Measurements from ENCODE around the gene THUMPD2. TPM values are rescaled to one million over a fixed set of nuclear protein-coding genes. Genes with fewer than 3 reads are reported as not detected.

THUMPD2 gene
- total RNA-seq, 2 donors from 2014 or later, result 9.9 to 10.3 TPM

GRCh38 chr2:39693245-39693644 lies 85.8 kb downstream of the THUMPD2 start:
- intact Hi-C loops (cut with DNase I), result no loop called here
- DNase-seq (ENCODE audit: low spot score), result no peak

DNA sequence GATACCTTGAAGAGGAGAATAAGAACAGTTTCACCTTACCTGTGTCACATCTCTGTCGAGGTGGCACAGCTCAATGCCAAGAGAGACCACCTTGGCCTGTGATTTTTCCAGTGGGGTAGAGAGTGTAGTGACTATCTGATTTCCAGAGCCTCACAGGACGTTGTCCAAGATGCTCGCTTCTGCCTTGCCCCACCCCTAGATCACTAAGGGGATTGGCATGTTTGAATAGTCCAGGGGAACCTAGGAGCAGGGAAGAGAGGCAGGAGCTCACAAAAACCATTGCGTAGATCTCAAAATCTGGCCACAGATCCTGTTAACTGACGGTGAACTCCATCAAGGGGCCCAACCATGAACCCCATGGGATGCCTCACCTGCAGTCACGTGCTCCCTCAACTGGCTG lies 89.2 kb downstream of the THUMPD2 start:
- DNase-seq (ENCODE audit: low spot score), result no peak
- intact Hi-C loops (cut with DNase I), result no loop called here

DNA sequence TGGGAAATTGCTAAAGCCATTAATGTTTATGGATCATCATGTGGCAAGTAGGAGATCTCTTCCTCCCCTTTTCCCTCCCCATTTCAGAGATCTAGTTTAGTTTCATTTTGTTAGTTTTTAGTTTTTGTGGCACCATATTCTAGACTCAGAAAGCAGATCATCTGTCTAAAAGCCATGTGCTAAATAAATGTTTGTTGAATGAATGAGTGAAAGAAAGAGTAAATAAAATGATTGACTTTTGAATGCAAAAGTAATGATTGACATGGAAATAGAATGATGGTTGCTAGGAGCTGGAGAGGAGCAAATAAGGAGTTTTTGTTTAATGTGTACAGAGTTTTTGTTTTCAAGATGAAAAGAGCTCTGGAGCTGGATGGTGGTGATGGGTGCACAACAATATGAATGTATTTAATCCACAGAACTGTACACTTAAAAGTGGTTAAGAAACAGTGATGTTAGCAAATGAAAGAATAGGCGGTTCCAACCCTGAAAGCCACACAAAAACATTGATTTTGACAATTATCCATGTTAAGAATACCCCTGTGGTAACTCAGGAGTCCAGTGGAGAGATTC lies 89.7 kb downstream of the THUMPD2 start:
- no peak for DNase-seq (ENCODE audit: low spot score)
- intact Hi-C loops (cut with DNase I), result no loop called here

DNA sequence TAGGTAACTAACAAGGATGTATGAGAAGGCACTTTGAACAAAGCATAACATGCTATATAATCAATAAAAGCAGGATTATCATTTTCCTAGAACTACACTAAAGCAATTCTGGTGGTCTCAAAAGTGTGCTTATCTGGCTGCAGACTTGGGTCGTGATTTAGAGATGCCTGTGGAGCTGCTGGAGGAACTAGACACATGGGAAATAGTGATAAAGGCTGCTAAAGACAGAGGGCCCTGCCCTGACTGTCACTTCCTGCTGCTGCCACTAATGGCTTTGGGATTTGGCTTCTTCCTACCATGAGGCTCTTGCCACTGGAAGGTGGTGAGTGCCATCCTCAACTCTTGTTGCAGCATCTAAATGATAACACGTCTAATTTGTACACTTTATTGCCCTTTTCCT lies 90.9 kb downstream of the THUMPD2 start:
- intact Hi-C loops (cut with DNase I), result no loop called here
- DNase-seq (ENCODE audit: low spot score), result no peak

DNA sequence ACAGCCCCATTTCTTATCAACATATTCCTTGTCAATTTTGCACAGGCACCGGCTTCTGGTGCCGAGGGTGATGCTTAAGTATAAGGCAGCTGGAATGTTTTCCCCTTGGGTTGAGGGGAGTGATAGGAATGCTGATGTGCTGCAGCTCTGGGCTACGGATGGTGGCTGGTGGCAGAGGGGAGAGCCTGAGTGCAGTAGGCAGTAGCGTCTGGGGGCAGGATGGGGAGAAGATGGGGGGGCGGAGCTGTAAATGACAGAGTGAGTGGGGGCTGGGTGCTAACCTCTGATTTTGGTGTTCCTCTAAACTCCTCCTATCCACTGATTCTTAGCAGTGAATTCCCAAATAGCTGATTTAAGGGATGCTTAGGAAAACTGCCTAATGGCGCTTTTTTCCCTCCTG lies 92.6 kb downstream of the THUMPD2 start:
- no peak for DNase-seq (ENCODE audit: low spot score)
- intact Hi-C loops (cut with DNase I), result no loop called here

Other genes starting within 250 kb of the THUMPD2 start
- 1 to 10 TPM in 1 of 2 donors, under 1 TPM in 1; 0.69 to 1.0 TPM for gene TMEM178A, start 113.3 kb downstream of the THUMPD2 start, total RNA-seq